ENCODE data around the gene TARBP1.

GRCh38 chr1:234362558-234362957 is 116.4 kb downstream of the TARBP1 start:
- TF ChIP-seq CTCF (IDR thresholded peaks at IDR 0.05), result no peak
- TF ChIP-seq POLR2A (IDR thresholded peaks at IDR 0.05), result no peak

All from uterus (tissue), 2 donors.